K562 (cell line): ENCODE results near the gene MXI1. TPM values are rescaled to one million over a fixed set of nuclear protein-coding genes. Genes with fewer than 3 reads are reported as not detected.

Experiments
- ATAC-seq: fragments of 200-7000 bp; cut with Tn5 transposase; 3 replicates; pipeline ENCODE4 v1.9.1; 2020; ENCODE audit warnings: moderate library complexity
- BruUV-seq: library from RNA; stranded (reverse); fragments of 400-500 nt; replicated peaks from 2 replicates; lab custom pipeline; 2021; lab: Mats Ljungman, UMichigan
- CTCF ChIA-PET: fragments of 300-600 bp; formaldehyde crosslinking; extraction: SDS; loops from one replicate; lab custom pipeline; 2021; ENCODE audit warnings: low intra/inter-chr PET ratio; lab: Yijun Ruan, JAX
- POLR2A ChIA-PET: fragments of 300-600, 350-650 bp; sonication (Branson Sonifier 250); formaldehyde crosslinking; extraction: SDS; loops from one replicate; lab custom pipeline; 2021; ENCODE audit warnings: antibody characterized with exemption, inconsistent platforms; lab: Yijun Ruan, JAX
- DNase-seq, 4 experiments: peaks; one replicate each; pipeline versions ENCODE4 v3.0.0 to v3.0.0-alpha.2; 2011 to 2018; ENCODE audit warnings: low spot score in 3 of 4, mixed read lengths in 3 of 4; ENCODE audit errors: extremely low read depth in 1 of 4
- FAIRE-seq: peaks from 2 replicates; lab custom pipeline; 2011; peaks lifted over from hg19 to GRCh38; lab: Jason Lieb, UNC
- H2AFZ ChIP-seq: 2 replicates; pipeline ENCODE4 v1.6.0; 2011; ENCODE audit warnings: low read depth, low read length, control low read depth, inconsistent platforms
- H3K27ac ChIP-seq: fragments of 200-600 bp; 3 replicates; pipeline ENCODE4 v1.8.0; 2011; ENCODE audit warnings: low read depth, mild to moderate bottlenecking, control low read depth, inconsistent platforms, low read length, moderate library complexity, mixed read lengths; ENCODE audit errors: extremely low read depth
- H3K27me3 ChIP-seq, 2 experiments: fragments of 300-600 bp in 1 of 2; 2 replicates in 1 of 2; 3 replicates in 1 of 2; pipeline versions ENCODE4 v1.6.0 to v1.8.0; 2011; ENCODE audit warnings: inconsistent platforms in 2 of 2, low read length in 2 of 2, mild to moderate bottlenecking in 1 of 2, mixed read lengths in 1 of 2, moderate library complexity in 1 of 2; ENCODE audit not compliant: control insufficient read depth in 2 of 2, insufficient read depth in 2 of 2
- H3K36me3 ChIP-seq: fragments of 300-600 bp; 3 replicates; pipeline ENCODE4 v1.8.0; 2011; ENCODE audit warnings: mild to moderate bottlenecking, low read length, inconsistent platforms; ENCODE audit not compliant: control insufficient read depth, insufficient read depth
- H3K4me1 ChIP-seq, 2 experiments: fragments of 200-600 bp in 1 of 2; replicated peaks in 1 of 2; 2 replicates in 1 of 2; 3 replicates in 1 of 2; pipeline versions ENCODE4 v1.5.1 to v1.8.0; 2011; ENCODE audit warnings: inconsistent platforms in 2 of 2, low read length in 2 of 2, mild to moderate bottlenecking in 1 of 2, mixed read lengths in 1 of 2, moderate library complexity in 1 of 2; ENCODE audit not compliant: control insufficient read depth in 2 of 2, insufficient read depth in 2 of 2
- H3K4me2 ChIP-seq: 2 replicates; pipeline ENCODE4 v1.6.1; 2011; ENCODE audit warnings: low read length, control low read depth, inconsistent platforms, mixed read lengths; ENCODE audit not compliant: insufficient read depth
- H3K4me3 ChIP-seq: fragments of 200-600 bp; sonication (generic), shearing (Covaris generic); 2 replicates; pipeline ENCODE4 v1.5.1; 2016; ENCODE audit warnings: control low read depth, inconsistent platforms
- H3K79me2 ChIP-seq: fragments of 200-600 bp; 3 replicates; pipeline ENCODE4 v1.8.0; 2011; ENCODE audit warnings: low read length, inconsistent platforms; ENCODE audit not compliant: control insufficient read depth, insufficient read depth
- H3K9ac ChIP-seq, 2 experiments: 2 replicates each; pipeline versions ENCODE4 v1.6.0 to v1.6.1; 2011; ENCODE audit warnings: low read depth in 2 of 2, low read length in 2 of 2, control low read depth in 1 of 2, inconsistent platforms in 1 of 2, mild to moderate bottlenecking in 1 of 2, mixed read lengths in 1 of 2; ENCODE audit not compliant: insufficient read depth in 1 of 2
- H3K9me1 ChIP-seq: one replicate; pipeline ENCODE4 v1.6.0; 2011; ENCODE audit warnings: inconsistent platforms, mild to moderate bottlenecking, low read length, moderate library complexity; ENCODE audit not compliant: control insufficient read depth, insufficient read depth
- H3K9me3 ChIP-seq: replicated peaks from 2 replicates; pipeline ENCODE4 v1.5.1; 2011; ENCODE audit warnings: low read depth, low read length, inconsistent platforms; ENCODE audit not compliant: control insufficient read depth, insufficient read depth
- H4K20me1 ChIP-seq: replicated peaks from 2 replicates; pipeline ENCODE4 v1.6.1; 2011; ENCODE audit warnings: low read length, inconsistent platforms, mixed read lengths; ENCODE audit not compliant: control insufficient read depth, insufficient read depth
- CREB1 ChIP-seq, 2 experiments: sonication (generic) in 1 of 2; formaldehyde crosslinking in 1 of 2; IDR thresholded peaks; 2 replicates each; pipeline versions ENCODE4 v1.6.1 to v1.8.0; 2012 to 2022; ENCODE audit warnings: inconsistent platforms in 1 of 2, mild to moderate bottlenecking in 1 of 2, missing genetic modification reagents in 1 of 2, moderate library complexity in 1 of 2
- CTCF ChIP-seq, 3 experiments: IDR thresholded peaks in 2 of 3; conservative IDR thresholded peaks in 1 of 3; 2 replicates each; pipeline ENCODE4 v1.5.1; 2011 to 2012; ENCODE audit warnings: low read length in 3 of 3, mild to moderate bottlenecking in 3 of 3, control low read depth in 2 of 3, improper control_type of control experiment in 1 of 3, inconsistent platforms in 1 of 3, low read depth in 1 of 3, mixed read lengths in 1 of 3, moderate library complexity in 1 of 3; ENCODE audit not compliant: insufficient read depth in 2 of 3
- ETV6 ChIP-seq, 3 experiments: fragments of 150-350 bp in 1 of 3; sonication (generic) in 1 of 3; formaldehyde crosslinking in 1 of 3; IDR thresholded peaks; 2 replicates each; pipeline versions ENCODE4 v1.6.1 to v1.8.0; 2014 to 2022; ENCODE audit warnings: borderline replicate concordance in 2 of 3, low read depth in 2 of 3, antibody characterized with exemption in 1 of 3, low read length in 1 of 3, mild to moderate bottlenecking in 1 of 3, missing genetic modification reagents in 1 of 3
- FOXJ2 ChIP-seq: fragments of 200-800 bp; sonication (Bioruptor generic); IDR thresholded peaks from 2 replicates; pipeline ENCODE4 v1.6.1; 2016; ENCODE audit warnings: missing genetic modification characterization, missing compliant biosample characterization
- GTF2A2 ChIP-seq: IDR thresholded peaks from 2 replicates; pipeline ENCODE4 v1.6.1; 2016; ENCODE audit warnings: mild to moderate bottlenecking, missing genetic modification characterization, missing compliant biosample characterization
- JUN ChIP-seq, 2 experiments: sonication (generic) in 1 of 2; formaldehyde crosslinking in 1 of 2; IDR thresholded peaks; 2 replicates each; pipeline versions ENCODE4 v1.6.1 to v1.8.0; 2012 to 2022; ENCODE audit warnings: borderline replicate concordance in 2 of 2, mild to moderate bottlenecking in 2 of 2, improper control_type of control experiment in 1 of 2, low read depth in 1 of 2, low read length in 1 of 2, missing genetic modification reagents in 1 of 2
- NFIC ChIP-seq: fragments of 450-650 bp; IDR thresholded peaks from 2 replicates; pipeline ENCODE4 v1.6.1; 2017; ENCODE audit warnings: mild to moderate bottlenecking, inconsistent platforms
- RBFOX2 ChIP-seq: fragments of 200-400 bp; formaldehyde crosslinking; IDR thresholded peaks from 2 replicates; pipeline ENCODE4 v1.6.1; 2017; ENCODE audit warnings: low read depth, mild to moderate bottlenecking, low read length, moderate library complexity
- SOX6 ChIP-seq: fragments of 450-650 bp; IDR thresholded peaks from 2 replicates; pipeline ENCODE4 v1.6.1; 2014; ENCODE audit warnings: mild to moderate bottlenecking
- SUPT5H ChIP-seq: fragments of 450-650 bp; IDR thresholded peaks from 2 replicates; pipeline ENCODE4 v1.6.1; 2016
- ZC3H8 ChIP-seq: fragments of 450-650 bp; IDR thresholded peaks from 2 replicates; pipeline ENCODE4 v1.6.1; 2017
- ZFPM2 ChIP-seq: fragments of 250-450 bp; sonication (Bioruptor Pico); IDR thresholded peaks from 2 replicates; pipeline ENCODE4 v1.5.1; 2022; ENCODE audit warnings: mild to moderate bottlenecking
- ZNF589 ChIP-seq: fragments of 200-800 bp; sonication (Bioruptor generic); IDR thresholded peaks from 2 replicates; pipeline ENCODE4 v1.6.1; 2016; ENCODE audit warnings: low read depth, missing genetic modification characterization, missing compliant biosample characterization
- ZZZ3 ChIP-seq: fragments of 450-650 bp; IDR thresholded peaks from 2 replicates; pipeline ENCODE4 v1.6.1; 2016; ENCODE audit warnings: antibody characterized with exemption, mild to moderate bottlenecking, moderate library complexity
- WGBS: fragments of 100-300 bp; shearing (Covaris generic); methylation state at CpG from one replicate; pipeline ENCODE4 v1.1.6; 2016; ENCODE audit warnings: low coverage, mixed read lengths; ENCODE audit not compliant: insufficient coverage; ENCODE audit errors: missing lambda C conversion rate; 5-methylcytosine and 5-hydroxymethylcytosine counted together
- in situ Hi-C: fragments of 300-500 bp; cut with MboI; formaldehyde crosslinking; loops from 4 replicates; pipeline ENCODE4 v1.15.0; 2018; ENCODE audit warnings: inconsistent platforms, mixed read lengths
- intact Hi-C: fragments of 100-400 bp; cut with micrococcal nuclease; formaldehyde crosslinking; loops from 2 replicates; pipeline ENCODE4 v1.14.2; 2022
- polyA plus RNA-seq, 8 experiments: library from polyadenylated mRNA; depleted of rRNA in 4 of 8; stranded (reverse) in 5 of 8; unstranded in 3 of 8; fragments of >200 nt; fragmentation: Nextera tagmentation in 2 of 8; fragmentation: Illumina TruSeq in 1 of 8; extraction: Ambion mirVana in 2 of 8; extraction: Trizol in 1 of 8; gene quantifications; 2 replicates each; pipeline versions ENCODE4 v1.2.1 to v1.2.3, GENCODE V29; 2011 to 2014; ENCODE audit warnings: inconsistent platforms in 1 of 8, missing spikeins in 1 of 8
- total RNA-seq, 7 experiments: library from RNA; depleted of rRNA in 6 of 7; stranded (reverse); fragments of >200 nt in 6 of 7; fragmentation: Illumina TruSeq in 2 of 7; extraction: Trizol in 2 of 7; gene quantifications; 2 replicates each; pipeline versions ENCODE4 v1.2.1 to v1.2.3, GENCODE V29; 2011 to 2021; ENCODE audit warnings: low replicate concordance in 1 of 7
- TF ChIP-seq, protein P1 (sequence below): fragments of 250-450 bp; sonication (Bioruptor Pico); IDR thresholded peaks from 2 replicates; pipeline ENCODE4 v1.9.0; 2021; ENCODE audit warnings: mild to moderate bottlenecking
- TF ChIP-seq, protein P2 (sequence below): fragments of 250-450 bp; sonication (Bioruptor Pico); IDR thresholded peaks from 2 replicates; pipeline ENCODE4 v1.5.1; 2021; ENCODE audit warnings: mild to moderate bottlenecking
- TF ChIP-seq, protein P3 (sequence below), 2 experiments: fragments of 450-650 bp in 1 of 2; sonication (generic) in 1 of 2; formaldehyde crosslinking; conservative IDR thresholded peaks; 2 replicates each; pipeline versions ENCODE4 v1.4.0 to v1.8.1; 2020 to 2022; ENCODE audit warnings: mild to moderate bottlenecking in 1 of 2, missing genetic modification reagents in 1 of 2

The MXI1 gene
- total and polyA plus RNA-seq, 9 of the 15 experiments (the other 6 are each of a cell fraction or from before 2014, with no cell fraction given): 9.1 to 23.7 (median 14.8) TPM

DNA sequence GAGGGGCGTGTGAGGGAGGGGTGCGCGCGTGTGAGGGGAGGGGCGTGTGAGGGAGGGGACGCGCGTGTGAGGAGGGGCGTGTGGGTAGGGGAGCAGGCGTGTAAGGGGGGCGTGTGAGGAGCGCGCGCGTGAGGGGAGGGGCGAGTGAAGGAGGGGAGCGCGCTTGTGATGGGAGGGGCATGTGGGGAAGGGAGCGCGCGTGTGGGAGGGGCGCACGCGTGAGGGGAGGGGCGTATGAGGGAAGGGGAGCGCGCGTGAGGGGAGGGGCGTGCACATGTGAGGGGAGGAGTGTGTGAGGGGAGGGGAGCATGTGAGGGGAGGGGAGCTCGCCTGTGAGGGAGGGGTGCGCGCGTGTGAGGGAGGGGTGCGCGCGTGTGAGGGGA is 19.1 kb downstream of the MXI1 start:
- Histone ChIP-seq H3K27me3 (no peaks in the 10 kb centered on the region), H3K36me3 (peaks cover 21% of the 10 kb centered on the region; the same call in 2 of the 3 replicates), H3K9me1 (no peaks in the 10 kb centered on the region), H3K79me2 (peaks cover 66% of the 10 kb centered on the region), H4K20me1 (no peaks in the 10 kb centered on the region), H3K27ac (peak overlapping the region; percentile 90; the same call in 2 of the 3 replicates), H3K9ac (peak overlapping the region in 1 of 2 experiments; percentile 94; a peak in 2 of 4 replicates), H3K9me3 (no peaks in the 10 kb centered on the region), H3K4me2 (peak overlapping the region; percentile 81; the same call in 1 of the 2 replicates), H3K4me1 (peaks cover 26 to 30% of the 10 kb centered on the region in 2 experiments; a peak in 4 of 5 replicates), H2AFZ (no peak overlapping the region), H3K4me3 (peak overlapping the region; percentile 80)
- no CpG with 5 or more reads among the region's 36 CpGs for WGBS
- in situ Hi-C loops (no loop called here), intact Hi-C loops (loop anchor here (1.0 to 5.0 kb wide), 3 partner anchors 17 to 89 kb away; no protein-coding TSS in a partner anchor)
- BruUV-seq: no TSS peak
- ATAC-seq (peak; percentile 36), DNase-seq (peak; percentile 74 to 90 (median 81)), FAIRE-seq (peak; percentile 75)
- POLR2A ChIA-PET: interaction anchor here (1.3 kb wide), 1 partner anchor 16 kb away, joined by 4 read pairs; no protein-coding TSS in a partner anchor
- CTCF ChIA-PET: interaction anchor here (0.6 to 1.8 kb wide), 2 partner anchors 47 to 88 kb away, joined by 5 to 16 read pairs; no protein-coding TSS in a partner anchor
- TF ChIP-seq ZNF589 (CRISPR knock-in tag): 0 out of 2 replicates have a peak, but pooled peaks have one; percentile 12
- no peak for TF ChIP-seq RBFOX2
- TF ChIP-seq ETV6 (IDR thresholded peaks at IDR 0.05; ENCODE audit: borderline replicate concordance in 1 of 2, low read depth in 2 of 2, low read length in 1 of 2): no peak
- no peak for TF ChIP-seq ETV6 (CRISPR knock-in tag; IDR thresholded peaks at IDR 0.05; ENCODE audit: borderline replicate concordance)
- no peak for TF ChIP-seq GTF2A2 (tag)
- TF ChIP-seq ZZZ3: no peak
- no peak for TF ChIP-seq ZFPM2 (CRISPR knock-in tag)
- TF ChIP-seq, protein P1, sequence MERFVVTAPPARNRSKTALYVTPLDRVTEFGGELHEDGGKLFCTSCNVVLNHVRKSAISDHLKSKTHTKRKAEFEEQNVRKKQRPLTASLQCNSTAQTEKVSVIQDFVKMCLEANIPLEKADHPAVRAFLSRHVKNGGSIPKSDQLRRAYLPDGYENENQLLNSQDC (CRISPR knock-in tag): no peak
- TF ChIP-seq SOX6: no peak
- TF ChIP-seq NFIC: no peak
- TF ChIP-seq, protein P2, sequence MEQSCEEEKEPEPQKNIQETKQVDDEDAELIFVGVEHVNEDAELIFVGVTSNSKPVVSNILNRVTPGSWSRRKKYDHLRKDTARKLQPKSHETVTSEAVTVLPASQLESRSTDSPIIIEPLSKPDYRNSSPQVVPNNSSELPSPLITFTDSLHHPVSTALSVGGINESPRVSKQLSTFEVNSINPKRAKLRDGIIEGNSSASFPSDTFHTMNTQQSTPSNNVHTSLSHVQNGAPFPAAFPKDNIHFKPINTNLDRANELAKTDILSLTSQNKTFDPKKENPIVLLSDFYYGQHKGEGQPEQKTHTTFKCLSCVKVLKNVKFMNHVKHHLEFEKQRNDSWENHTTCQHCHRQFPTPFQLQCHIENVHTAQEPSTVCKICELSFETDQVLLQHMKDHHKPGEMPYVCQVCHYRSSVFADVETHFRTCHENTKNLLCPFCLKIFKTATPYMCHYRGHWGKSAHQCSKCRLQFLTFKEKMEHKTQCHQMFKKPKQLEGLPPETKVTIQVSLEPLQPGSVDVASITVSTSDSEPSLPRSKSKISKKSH: no peak
- TF ChIP-seq SUPT5H: no peak
- 0 out of 2 replicates have a peak, but pooled peaks have one; percentile 42 for TF ChIP-seq FOXJ2 (tag)
- TF ChIP-seq, protein P3, sequence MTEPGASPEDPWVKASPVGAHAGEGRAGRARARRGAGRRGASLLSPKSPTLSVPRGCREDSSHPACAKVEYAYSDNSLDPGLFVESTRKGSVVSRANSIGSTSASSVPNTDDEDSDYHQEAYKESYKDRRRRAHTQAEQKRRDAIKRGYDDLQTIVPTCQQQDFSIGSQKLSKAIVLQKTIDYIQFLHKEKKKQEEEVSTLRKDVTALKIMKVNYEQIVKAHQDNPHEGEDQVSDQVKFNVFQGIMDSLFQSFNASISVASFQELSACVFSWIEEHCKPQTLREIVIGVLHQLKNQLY (CRISPR knock-in tag; conservative IDR thresholded peaks at IDR 0.05): no peak
- no peak; the same call in 1 of the 2 replicates for TF ChIP-seq CREB1 (IDR thresholded peaks at IDR 0.05)
- no peak for TF ChIP-seq CREB1 (CRISPR knock-in tag; IDR thresholded peaks at IDR 0.05)
- no peak for TF ChIP-seq ZC3H8
- TF ChIP-seq CTCF (IDR thresholded peaks at IDR 0.05 in 2 of 3, conservative IDR thresholded peaks at IDR 0.05 in 1 of 3; ENCODE audit: insufficient read depth in 2 of 3, low read depth in 1 of 3, low read length in 3 of 3): no peak
- TF ChIP-seq JUN (IDR thresholded peaks at IDR 0.05; ENCODE audit: borderline replicate concordance, low read depth, low read length): no peak
- TF ChIP-seq JUN (CRISPR knock-in tag; IDR thresholded peaks at IDR 0.05; ENCODE audit: borderline replicate concordance): no peak
